GM18873 (cell line): ENCODE results near the gene ZNF385A.
A peak's percentile ranks its signal among the peaks of the same experiment; 100 is the strongest.
"Not testable (repeated sequence)": the region's sequence is repeated elsewhere in the genome, so short reads cannot be mapped to it uniquely, and the experiment has no call there.

Experiments used
- ATAC-seq: cut with Tn5 transposase; IDR thresholded peaks from one replicate; pipeline ENCODE4 v1.9.1; 2021; ENCODE audit warnings: mild to moderate bottlenecking, moderate library complexity, moderate number of reproducible peaks; ENCODE audit not compliant: unreplicated experiment, low FRiP score

Gene ZNF385A

DNA sequence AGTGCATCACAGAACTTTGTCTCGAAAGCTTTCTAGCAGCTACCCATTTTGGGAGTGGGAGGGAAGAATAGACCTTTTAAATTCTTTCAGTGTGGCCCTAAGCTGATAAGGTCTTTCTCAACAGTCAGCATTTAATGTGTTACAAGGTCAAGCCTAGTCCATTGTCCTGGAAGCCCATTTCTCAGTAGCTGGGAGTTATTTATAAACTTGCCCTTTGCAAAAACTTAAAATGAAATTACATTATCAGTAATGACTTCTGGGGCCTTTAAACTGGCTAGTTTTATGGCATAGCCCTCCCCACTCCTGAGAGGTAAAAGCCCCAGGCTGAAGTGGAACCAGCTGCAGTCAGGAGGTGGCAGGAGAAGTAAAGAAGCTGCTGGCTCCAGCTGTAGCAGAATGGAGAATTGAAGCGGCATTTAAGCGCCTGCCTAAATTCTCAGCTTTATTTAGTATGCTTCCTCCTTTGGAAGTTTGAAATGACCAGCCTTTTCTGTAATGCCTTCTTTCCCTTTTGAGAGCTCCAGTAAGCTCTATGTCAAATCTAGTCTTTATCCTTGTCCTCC lies 47.2 kb downstream of the ZNF385A start:
- no peak for ATAC-seq

DNA sequence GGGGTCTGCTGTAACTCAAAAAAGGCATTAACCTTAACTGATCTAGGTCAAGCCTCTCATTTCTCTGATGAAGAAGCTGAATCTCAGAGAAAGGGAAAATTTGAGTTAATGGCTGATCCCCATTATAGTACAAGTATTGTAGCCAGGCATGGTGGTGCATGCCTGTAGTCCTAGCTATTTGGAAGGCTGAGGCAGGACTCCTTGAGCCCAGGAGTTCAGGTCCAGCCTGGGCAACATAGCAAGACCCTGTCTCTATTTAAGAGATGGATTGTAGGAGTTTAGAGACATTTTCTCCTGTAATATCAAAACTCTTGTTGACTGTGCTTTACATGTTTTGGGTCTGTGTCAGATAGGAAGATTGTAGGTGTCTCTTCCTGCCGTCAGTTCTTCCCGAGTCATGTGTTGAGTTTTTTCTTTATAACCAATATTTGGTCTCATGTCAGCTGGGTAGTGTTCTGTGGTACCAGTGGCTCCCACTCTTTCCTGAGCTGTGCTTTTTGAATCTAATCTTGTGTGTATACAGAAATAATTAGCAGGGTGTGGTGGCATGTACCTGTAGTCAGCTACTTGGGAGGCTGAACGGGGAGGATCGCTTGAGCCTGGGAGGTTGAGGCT lies 51.0 kb downstream of the ZNF385A start:
- no peak for ATAC-seq

DNA sequence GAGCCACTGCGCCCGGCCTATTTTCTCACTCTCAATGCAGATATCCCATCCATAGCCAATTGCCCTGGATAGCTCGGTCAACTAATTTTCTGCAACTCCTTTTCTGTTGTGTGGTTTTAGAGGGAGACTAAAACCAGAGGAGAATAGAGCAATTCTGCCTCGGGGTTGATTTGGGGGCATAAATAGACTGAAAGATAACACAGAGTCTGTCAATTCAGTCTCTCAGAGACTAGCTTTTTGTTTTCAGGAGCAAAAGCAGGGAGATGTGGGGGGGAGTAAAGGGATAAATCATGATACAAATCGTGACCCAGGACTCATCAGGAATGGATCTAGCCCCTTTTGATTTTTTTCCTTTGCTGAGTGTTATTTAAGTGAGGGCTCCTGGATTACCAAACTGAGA lies 53.1 kb downstream of the ZNF385A start:
- no peak for ATAC-seq

- no peak for ATAC-seq
Observed at GRCh38 chr12:54330442-54330841, 54.1 kb downstream of the ZNF385A start.

DNA sequence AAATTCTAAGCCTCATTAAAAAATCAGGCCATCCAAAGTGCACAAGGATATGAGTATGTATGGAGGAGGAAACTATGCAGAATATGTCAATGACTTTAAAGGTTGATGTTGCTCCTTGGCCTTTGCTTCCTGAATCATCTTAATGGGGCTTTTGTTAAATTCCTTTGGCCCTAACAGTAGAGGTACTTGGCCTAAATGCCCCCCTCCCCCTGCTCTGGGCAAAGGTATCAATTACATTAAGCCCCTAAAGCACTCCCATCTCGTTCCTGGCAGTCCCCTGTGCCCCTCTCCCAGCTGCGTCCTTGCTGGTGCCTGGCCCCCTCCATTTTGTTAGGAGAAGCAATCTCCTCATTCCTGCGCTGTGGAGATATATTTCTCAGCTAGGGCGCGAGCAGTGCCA lies 54.8 kb downstream of the ZNF385A start:
- ATAC-seq: no peak

- ATAC-seq: no peak
Observed at GRCh38 chr12:54328595-54329337, 55.8 kb downstream of the ZNF385A start.

DNA sequence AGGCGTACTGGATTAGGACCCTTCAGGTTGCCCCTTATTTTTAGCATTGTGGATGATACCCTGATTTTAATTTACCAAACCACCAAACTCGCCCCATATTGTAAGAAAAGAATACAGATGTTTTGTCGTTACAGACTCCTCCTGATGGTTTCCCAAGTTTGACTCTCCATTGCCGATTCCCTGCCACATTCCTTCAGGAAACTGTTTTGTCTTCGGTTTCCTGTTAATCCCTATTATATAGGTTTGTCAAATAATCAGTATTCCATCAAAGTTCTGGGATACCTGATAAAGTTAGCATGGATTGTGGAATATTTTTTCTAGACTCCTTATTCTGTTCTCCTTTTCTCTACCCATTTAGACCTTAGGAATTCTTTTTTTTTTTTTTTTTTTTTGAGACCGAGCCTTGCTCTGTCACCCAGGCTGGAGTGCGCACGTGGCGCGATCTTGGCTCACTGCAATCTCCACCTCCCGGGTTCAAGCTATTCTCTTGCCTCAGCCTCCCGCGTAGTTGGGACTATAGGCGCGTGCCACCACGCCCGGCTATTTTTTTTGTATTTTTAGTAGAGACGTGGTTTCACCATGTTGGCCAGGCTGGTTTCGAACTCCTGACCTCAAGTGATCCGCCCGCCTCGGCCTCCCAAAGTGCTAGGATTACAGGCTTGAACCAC lies 59.0 kb downstream of the ZNF385A start:
- ATAC-seq: not testable (repeated sequence)

DNA sequence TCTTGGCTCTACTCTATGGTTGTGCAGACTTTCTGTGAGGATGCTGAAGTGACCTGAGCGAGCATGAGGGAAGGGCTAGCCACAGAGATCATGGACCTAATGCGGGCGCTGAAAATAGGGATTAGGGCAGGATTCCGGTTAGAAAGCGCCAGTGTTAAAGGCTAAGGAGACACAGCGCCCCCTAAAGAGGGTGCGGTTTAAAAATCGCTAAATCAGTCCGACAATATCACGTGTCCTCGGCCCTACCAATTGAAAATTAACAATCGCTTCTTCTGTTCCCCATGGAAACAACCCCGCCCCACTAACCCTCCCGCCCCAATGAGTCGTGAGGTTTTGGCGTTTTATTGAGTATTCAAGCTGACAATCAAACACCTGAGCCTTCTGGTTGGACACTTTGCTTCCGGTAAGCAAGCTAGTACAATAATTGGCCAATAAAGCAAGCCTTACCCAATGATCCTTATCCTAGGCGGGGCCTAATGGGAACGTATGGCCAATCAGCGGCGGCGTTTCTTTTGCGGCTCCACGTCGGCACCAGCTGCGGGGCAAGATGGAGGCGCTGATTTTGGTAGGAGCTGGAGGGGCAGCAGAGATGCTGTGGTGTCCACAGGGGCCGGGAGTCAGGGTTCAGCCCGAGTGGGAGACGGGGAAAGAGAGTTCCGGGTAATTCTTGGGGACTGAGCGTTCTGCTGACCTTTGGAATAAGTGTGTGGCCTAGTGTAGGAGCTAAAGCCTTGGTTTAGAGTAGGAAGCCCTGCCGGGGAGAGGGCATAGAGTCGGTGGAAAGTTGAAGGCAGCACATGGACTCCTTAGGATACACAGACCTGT lies 59.7 kb downstream of the ZNF385A start, which contains the start of gene COPZ1:
Gene COPZ1, plus strand, starts transcription at position 515 of the 825 bp plus-strand sequence. Its CDS starts 33 bp downstream, at position 548.
- ATAC-seq: peak; percentile 99

DNA sequence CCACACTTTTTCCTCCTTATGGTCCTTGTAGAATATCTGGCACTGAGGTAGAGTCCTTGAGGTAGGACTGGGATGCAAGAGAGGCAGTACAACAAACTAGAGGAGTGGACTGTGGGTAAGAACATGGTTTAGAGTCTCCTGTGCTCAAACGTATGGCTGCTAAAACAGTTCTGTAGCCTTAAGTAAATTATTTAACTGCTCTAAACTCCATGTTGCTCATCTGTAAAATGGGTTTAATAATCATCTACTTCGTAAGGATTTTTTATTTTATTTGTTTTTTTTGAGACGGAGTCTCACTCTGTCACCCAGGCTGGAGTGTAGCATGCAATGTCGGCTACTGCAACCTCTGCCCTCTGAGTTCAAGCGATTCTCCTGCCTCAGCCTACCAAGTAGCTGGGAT lies 63.2 kb downstream of the ZNF385A start:
- no peak for ATAC-seq
